GM18873 (cell line): ENCODE measurements around the gene APPL2.

Source experiments
- ATAC-seq: cut with Tn5 transposase; IDR thresholded peaks from one replicate; pipeline ENCODE4 v1.9.1; 2021; ENCODE audit warnings: mild to moderate bottlenecking, moderate library complexity, moderate number of reproducible peaks; ENCODE audit not compliant: unreplicated experiment, low FRiP score

The APPL2 gene

GRCh38 chr12:105156260-105156659 is 79.7 kb downstream of the APPL2 start:
- no peak for ATAC-seq

- no peak for ATAC-seq
These were observed 93.7 kb downstream of the APPL2 start for GRCh38 chr12:105142259-105142658.

DNA sequence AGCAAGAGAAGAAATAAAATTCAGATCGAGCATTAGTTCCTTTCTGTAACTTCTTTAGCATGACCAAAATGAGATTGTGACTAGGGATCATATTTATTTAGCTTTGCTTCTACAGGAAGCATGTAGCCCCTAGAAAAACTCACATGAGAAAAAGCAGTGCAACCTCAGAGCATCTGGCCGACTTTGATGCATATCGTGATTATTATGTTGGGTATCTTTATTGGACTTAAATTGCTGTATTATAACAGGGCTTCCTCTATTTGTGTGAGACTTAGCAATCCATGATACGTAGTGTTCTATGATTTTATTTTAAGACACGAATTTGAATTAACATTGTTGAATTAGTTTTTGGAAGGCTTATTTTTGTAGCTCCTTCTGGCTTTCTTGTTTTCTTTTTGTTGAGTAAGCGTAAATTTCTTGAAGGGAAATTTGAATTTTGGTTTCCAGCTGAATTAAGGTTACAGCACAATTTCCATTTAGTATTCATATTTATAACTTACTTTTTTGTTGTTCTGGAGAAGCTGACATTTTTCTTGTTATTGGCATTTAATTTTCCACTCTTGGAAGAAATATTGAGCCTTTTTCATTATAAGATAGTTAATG is 94.6 kb downstream of the APPL2 start:
- ATAC-seq = no peak

GRCh38 chr12:105138248-105138647 is 97.7 kb downstream of the APPL2 start:
- no peak for ATAC-seq
